ENCODE data around the gene FGF23. TPM values are rescaled to one million over a fixed set of nuclear protein-coding genes. Genes with fewer than 3 reads are reported as not detected.

FGF23 gene
- total RNA-seq, 6 experiments from 2014 or later, result 0.33 to 41.0 (median 1.2) TPM; not detected in 1

- Histone ChIP-seq H3K9me3 (no peaks in the 10 kb centered on the region), H3K4me3 (no peak overlapping the region), H3K27me3 (no peaks in the 10 kb centered on the region), H3K4me1 (no peaks in the 10 kb centered on the region), H3K36me3 (no peaks in the 10 kb centered on the region), H3K27ac (no peak overlapping the region)
- DNase-seq (no peak), ATAC-seq (no peak)
- TF ChIP-seq CTCF (IDR thresholded peaks at IDR 0.05) (no peak), POLR2A (IDR thresholded peaks at IDR 0.05) (no peak)
- 57% methylated on average over 2 of the region's 4 CpGs for WGBS (ENCODE audit: insufficient coverage, low coverage, low lambda C conversion rate, missing lambda C conversion rate)
- intact Hi-C loops (cut with DNase I), result no loop called here
These were observed 820 bp upstream of the FGF23 start for GRCh38 chr12:4380332-4380731.

- no peak for TF ChIP-seq POLR2A (IDR thresholded peaks at IDR 0.05)
- no peak for TF ChIP-seq CTCF (IDR thresholded peaks at IDR 0.05)
- DNase-seq (no peak), ATAC-seq (no peak)
- Histone ChIP-seq H3K27ac (no peak overlapping the region), H3K9me3 (no peaks in the 10 kb centered on the region), H3K4me1 (no peaks in the 10 kb centered on the region), H3K36me3 (no peaks in the 10 kb centered on the region), H3K27me3 (no peaks in the 10 kb centered on the region), H3K4me3 (no peak overlapping the region)
- intact Hi-C loops (cut with DNase I), result no loop called here
- WGBS (ENCODE audit: insufficient coverage, low coverage, low lambda C conversion rate, missing lambda C conversion rate), result 56% methylated on average over 1 of the region's 1 CpG
These were observed 740 bp downstream of the FGF23 start for GRCh38 chr12:4378772-4379171.

GRCh38 chr12:4375449-4375848, 4.1 kb downstream of the FGF23 start:
- TF ChIP-seq POLR2A (IDR thresholded peaks at IDR 0.05) (no peak), CTCF (IDR thresholded peaks at IDR 0.05) (no peak)
- Histone ChIP-seq H3K9me3 (no peaks in the 10 kb centered on the region), H3K4me3 (no peak overlapping the region), H3K27ac (no peak overlapping the region), H3K36me3 (no peaks in the 10 kb centered on the region), H3K27me3 (no peaks in the 10 kb centered on the region), H3K4me1 (no peaks in the 10 kb centered on the region)
- no peak for DNase-seq
- no peak for ATAC-seq
- intact Hi-C loops (cut with DNase I), result no loop called here
- 40% methylated on average over 5 of the region's 6 CpGs for WGBS (ENCODE audit: insufficient coverage, low coverage, low lambda C conversion rate, missing lambda C conversion rate)

- intact Hi-C loops (cut with DNase I), result no loop called here
- no peaks in the 10 kb centered on the region for H3K4me1 ChIP-seq
- no peak for DNase-seq
These were observed 6.9 kb downstream of the FGF23 start for GRCh38 chr12:4372653-4373052.

More at GRCh38 chr12:4372653-4373052, 6.9 kb downstream of the FGF23 start:
- H3K36me3 ChIP-seq, result no peaks in the 10 kb centered on the region
- H3K27ac ChIP-seq, result no peak overlapping the region
- no peak overlapping the region for H3K4me3 ChIP-seq
- WGBS (ENCODE audit: insufficient coverage, low coverage, low lambda C conversion rate, missing lambda C conversion rate), result 56% methylated on average over 2 of the region's 2 CpGs
- TF ChIP-seq POLR2A (IDR thresholded peaks at IDR 0.05) (no peak), CTCF (IDR thresholded peaks at IDR 0.05) (no peak)
- H3K27me3 ChIP-seq, result no peaks in the 10 kb centered on the region
- no peak for ATAC-seq
- no peaks in the 10 kb centered on the region for H3K9me3 ChIP-seq
